CD14-positive monocyte (primary cell): ENCODE measurements around the gene THSD7B. TPM values are rescaled to one million over a fixed set of nuclear protein-coding genes. Genes with fewer than 3 reads are reported as not detected.

Source experiments
- DNase-seq, 3 donors: peaks; one replicate each; pipeline ENCODE4 v3.0.0-alpha.2; 2011 to 2022
- H2AFZ ChIP-seq: 2 replicates; pipeline ENCODE4 v1.6.0; 2012; ENCODE audit warnings: mild to moderate bottlenecking, low read depth, low read length, inconsistent platforms; ENCODE audit not compliant: insufficient read depth, poor library complexity, severe bottlenecking
- H3K27ac ChIP-seq, 2 donors: 1 replicate in 1 of 2; 2 replicates in 1 of 2; pipeline ENCODE4 v1.5.1; 2012 to 2013; ENCODE audit warnings: low read length in 2 of 2, control low read depth in 1 of 2, inconsistent platforms in 1 of 2, low read depth in 1 of 2, mild to moderate bottlenecking in 1 of 2
- H3K27me3 ChIP-seq, 2 donors: one replicate each; pipeline versions ENCODE4 v1.6.0 to v1.6.1; 2011 to 2013; ENCODE audit warnings: low read length in 2 of 2; ENCODE audit not compliant: control insufficient read depth in 2 of 2, insufficient read depth in 2 of 2
- H3K36me3 ChIP-seq, 2 donors: replicated peaks in 1 of 2; 1 replicate in 1 of 2; 2 replicates in 1 of 2; pipeline versions ENCODE4 v1.5.1 to v1.6.1; 2012 to 2013; ENCODE audit warnings: low read length in 2 of 2, control low read depth in 1 of 2, inconsistent platforms in 1 of 2, mild to moderate bottlenecking in 1 of 2; ENCODE audit not compliant: insufficient read depth in 2 of 2, control insufficient read depth in 1 of 2
- H3K4me1 ChIP-seq, 2 donors: 1 replicate in 1 of 2; 2 replicates in 1 of 2; pipeline versions ENCODE4 v1.5.1 to v1.6.1; 2012 to 2013; ENCODE audit warnings: low read length in 2 of 2, control low read depth in 1 of 2, inconsistent platforms in 1 of 2, mild to moderate bottlenecking in 1 of 2, moderate library complexity in 1 of 2; ENCODE audit not compliant: insufficient read depth in 2 of 2, control insufficient read depth in 1 of 2
- H3K4me2 ChIP-seq: replicated peaks from 2 replicates; pipeline ENCODE3; 2012; ENCODE audit warnings: low read length, moderate library complexity, mild to moderate bottlenecking; ENCODE audit not compliant: poor library complexity, severe bottlenecking; ENCODE audit errors: extremely low read depth
- H3K4me3 ChIP-seq, 3 experiments: fragments of 200-600 bp in 1 of 3; sonication (generic) in 1 of 3; replicated peaks in 1 of 3; 1 replicate in 2 of 3; 2 replicates in 1 of 3; pipeline ENCODE4 v1.5.1; 2011 to 2013; ENCODE audit warnings: low read length in 3 of 3, mild to moderate bottlenecking in 3 of 3, control low read depth in 2 of 3, low read depth in 2 of 3, inconsistent platforms in 1 of 3, moderate library complexity in 1 of 3
- H3K79me2 ChIP-seq: 2 replicates; pipeline ENCODE4 v1.6.0; 2012; ENCODE audit warnings: mild to moderate bottlenecking, control low read depth, inconsistent platforms, low read length, moderate library complexity; ENCODE audit not compliant: insufficient read depth
- H3K9ac ChIP-seq: 2 replicates; pipeline ENCODE4 v1.6.0; 2017; ENCODE audit warnings: low read length, mild to moderate bottlenecking; ENCODE audit not compliant: insufficient read depth, poor library complexity, severe bottlenecking
- H3K9me3 ChIP-seq, 2 donors: replicated peaks in 1 of 2; 1 replicate in 1 of 2; 2 replicates in 1 of 2; pipeline versions ENCODE4 v1.5.1 to v1.6.1; 2012 to 2013; ENCODE audit warnings: low read length in 2 of 2, control low read depth in 1 of 2; ENCODE audit not compliant: control insufficient read depth in 1 of 2, insufficient read depth in 1 of 2
- H4K20me1 ChIP-seq: 2 replicates; pipeline ENCODE4 v1.6.0; 2012; ENCODE audit warnings: mild to moderate bottlenecking, low read length, control low read depth, moderate library complexity; ENCODE audit not compliant: insufficient read depth
- H3K27ac Mint-ChIP-seq, 7 donors: one replicate each; pipeline ENCODE4 v1.8.0; 2020; ENCODE audit warnings: mild to moderate bottlenecking in 7 of 7, mixed read lengths in 7 of 7, moderate library complexity in 6 of 7, inconsistent platforms in 2 of 7
- H3K27me3 Mint-ChIP-seq, 3 donors: one replicate each; pipeline ENCODE4 v1.8.0; 2021 to 2022; ENCODE audit warnings: low read depth in 3 of 3, mild to moderate bottlenecking in 3 of 3, mixed read lengths in 3 of 3, moderate library complexity in 3 of 3, inconsistent platforms in 1 of 3
- H3K36me3 Mint-ChIP-seq, 2 donors: one replicate each; pipeline ENCODE4 v1.8.0; 2020; ENCODE audit warnings: mixed read lengths in 2 of 2, inconsistent platforms in 1 of 2, mild to moderate bottlenecking in 1 of 2
- H3K4me1 Mint-ChIP-seq: one replicate; pipeline ENCODE4 v1.8.0; 2020; ENCODE audit warnings: mild to moderate bottlenecking, mixed read lengths
- H3K4me3 Mint-ChIP-seq, 2 donors: one replicate each; pipeline ENCODE4 v1.8.0; 2020; ENCODE audit warnings: mild to moderate bottlenecking in 2 of 2, mixed read lengths in 2 of 2, moderate library complexity in 1 of 2
- H3K9me3 Mint-ChIP-seq, 7 donors: one replicate each; pipeline ENCODE4 v1.8.0; 2020 to 2022; ENCODE audit warnings: mixed read lengths in 7 of 7, mild to moderate bottlenecking in 6 of 7, moderate library complexity in 6 of 7, inconsistent platforms in 2 of 7
- WGBS: methylation state at CpG from one replicate; pipeline ENCODE4 v1.1.5; 2013; ENCODE audit warnings: missing lambda C conversion rate; ENCODE audit not compliant: insufficient coverage; 5-methylcytosine and 5-hydroxymethylcytosine counted together
- intact Hi-C, 2 donors: fragments of 100-400 bp; cut with micrococcal nuclease; formaldehyde crosslinking; loops; one replicate each; pipeline versions ENCODE4 v1.15.0 to v1.15.1; 2023
- polyA plus RNA-seq, 3 donors: library from polyadenylated mRNA; depleted of rRNA in 1 of 3; unstranded in 2 of 3; stranded (reverse) in 1 of 3; fragments of 300-500 nt in 2 of 3; fragments of >200 nt in 1 of 3; fragmentation: Illumina TruSeq in 2 of 3; gene quantifications; 1 replicate in 2 of 3; 2 replicates in 1 of 3; pipeline ENCODE4 v1.2.3, GENCODE V29; 2012 to 2021
- TF ChIP-seq, protein P1 (sequence below): fragments of 200-600 bp; IDR thresholded peaks from one replicate; pipeline ENCODE4 v1.8.0; 2022; ENCODE audit warnings: antibody characterized with exemption, mild to moderate bottlenecking

The THSD7B gene
- polyA plus RNA-seq, 3 donors: not detected

DNA sequence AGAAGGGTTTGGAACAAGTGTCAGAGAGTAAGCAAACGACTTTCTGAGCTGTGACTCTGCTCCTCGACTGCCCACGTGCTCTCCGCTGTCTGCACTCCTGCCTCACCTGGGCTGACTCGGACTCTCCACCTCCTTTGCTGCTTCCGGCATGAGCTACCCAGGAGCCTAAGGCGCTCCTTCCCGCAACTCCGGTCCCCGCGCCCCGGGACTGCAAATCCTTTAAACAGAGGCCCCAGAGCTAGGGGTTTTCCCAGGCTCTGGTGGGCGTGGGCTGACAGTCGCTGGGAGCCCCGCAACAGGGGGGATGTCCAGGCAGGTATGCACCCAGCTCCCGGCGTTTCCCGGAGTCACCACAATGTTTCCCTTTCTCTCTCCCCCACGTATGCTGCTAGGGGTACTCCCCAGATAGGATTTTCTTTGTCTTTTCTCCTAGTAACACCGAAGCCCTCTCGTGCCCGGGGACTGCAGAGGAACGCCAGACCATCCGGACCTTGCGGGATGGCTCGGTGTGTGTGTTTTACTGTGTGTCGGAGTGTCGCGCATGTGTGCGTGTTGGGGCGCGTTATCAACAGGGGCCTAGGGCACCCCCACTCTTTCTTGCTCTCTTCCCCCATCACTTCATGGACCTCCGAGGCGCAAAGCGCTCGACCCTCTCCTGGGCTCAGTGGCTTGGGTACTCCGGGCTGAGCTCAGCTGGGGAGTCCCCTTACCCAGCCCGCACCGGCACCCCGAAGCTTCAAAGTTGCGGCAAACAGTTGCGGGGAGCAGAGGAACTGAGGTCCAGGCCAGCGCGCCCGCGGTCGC lies 691 bp upstream of the THSD7B start:
- H3K4me1 ChIP-seq: no peaks in the 10 kb centered on the region
- H3K36me3 ChIP-seq: no peaks in the 10 kb centered on the region
- peaks cover 32 to 54% of the 10 kb centered on the region in 2 donors for H3K27me3 ChIP-seq
- no peaks in the 10 kb centered on the region for H3K4me1 Mint-ChIP-seq
- no peak overlapping the region for H3K27ac ChIP-seq
- H3K9ac ChIP-seq: no peak overlapping the region
- peaks cover 0 to 2% of the 10 kb centered on the region in 2 donors for H3K36me3 Mint-ChIP-seq
- intact Hi-C loops: no loop called here
- peak overlapping the region in 1 of 7 donors; percentile 46 for H3K27ac Mint-ChIP-seq
- no peak overlapping the region for H3K4me2 ChIP-seq
- H3K4me3 ChIP-seq: no peak overlapping the region
- TF ChIP-seq, protein P1, sequence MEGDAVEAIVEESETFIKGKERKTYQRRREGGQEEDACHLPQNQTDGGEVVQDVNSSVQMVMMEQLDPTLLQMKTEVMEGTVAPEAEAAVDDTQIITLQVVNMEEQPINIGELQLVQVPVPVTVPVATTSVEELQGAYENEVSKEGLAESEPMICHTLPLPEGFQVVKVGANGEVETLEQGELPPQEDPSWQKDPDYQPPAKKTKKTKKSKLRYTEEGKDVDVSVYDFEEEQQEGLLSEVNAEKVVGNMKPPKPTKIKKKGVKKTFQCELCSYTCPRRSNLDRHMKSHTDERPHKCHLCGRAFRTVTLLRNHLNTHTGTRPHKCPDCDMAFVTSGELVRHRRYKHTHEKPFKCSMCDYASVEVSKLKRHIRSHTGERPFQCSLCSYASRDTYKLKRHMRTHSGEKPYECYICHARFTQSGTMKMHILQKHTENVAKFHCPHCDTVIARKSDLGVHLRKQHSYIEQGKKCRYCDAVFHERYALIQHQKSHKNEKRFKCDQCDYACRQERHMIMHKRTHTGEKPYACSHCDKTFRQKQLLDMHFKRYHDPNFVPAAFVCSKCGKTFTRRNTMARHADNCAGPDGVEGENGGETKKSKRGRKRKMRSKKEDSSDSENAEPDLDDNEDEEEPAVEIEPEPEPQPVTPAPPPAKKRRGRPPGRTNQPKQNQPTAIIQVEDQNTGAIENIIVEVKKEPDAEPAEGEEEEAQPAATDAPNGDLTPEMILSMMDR: no peak
- H3K4me3 Mint-ChIP-seq: peak overlapping the region in 1 of 2 donors; percentile 82
- H3K9me3 ChIP-seq: peaks cover 0 to 19% of the 10 kb centered on the region in 2 donors
- peaks cover 0 to 19% (median 4%) of the 10 kb centered on the region in 7 donors for H3K9me3 Mint-ChIP-seq
- no peaks in the 10 kb centered on the region for H4K20me1 ChIP-seq
- peaks cover 42 to 61% (median 52%) of the 10 kb centered on the region in 3 donors for H3K27me3 Mint-ChIP-seq
- no peaks in the 10 kb centered on the region for H3K79me2 ChIP-seq
- DNase-seq: no peak
- WGBS: 2% methylated on average over 32 of the region's 47 CpGs
- H2AFZ ChIP-seq: no peak overlapping the region

DNA sequence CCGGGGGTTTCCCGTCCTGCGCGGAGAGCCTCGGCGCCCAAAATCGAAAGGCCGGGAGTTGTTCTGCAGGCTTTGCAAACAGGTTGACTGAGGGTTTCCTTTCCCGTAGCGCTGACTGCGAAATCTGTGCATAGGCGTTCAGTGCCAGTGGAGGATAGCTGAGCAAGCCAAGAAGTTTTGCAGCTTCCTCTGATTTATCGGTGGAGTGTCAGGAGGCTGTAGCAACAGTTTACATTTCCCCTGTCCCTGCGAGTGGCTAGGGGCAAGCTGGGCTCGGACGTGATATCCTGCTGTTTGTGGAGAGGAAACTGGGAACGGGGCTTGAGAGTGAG lies 694 bp downstream of the THSD7B start:
- Histone ChIP-seq H3K36me3 (no peaks in the 10 kb centered on the region), H3K27me3 (peaks cover 32 to 54% of the 10 kb centered on the region in 2 donors), H3K4me2 (no peak overlapping the region), H3K4me3 (no peak overlapping the region), H3K4me1 (no peaks in the 10 kb centered on the region), H2AFZ (no peak overlapping the region), H3K27ac (no peak overlapping the region), H3K9me3 (peaks cover 0 to 19% of the 10 kb centered on the region in 2 donors), H3K9ac (no peak overlapping the region), H3K79me2 (no peaks in the 10 kb centered on the region), H4K20me1 (no peaks in the 10 kb centered on the region)
- Mint-ChIP-seq H3K27me3 (peaks cover 44 to 61% (median 52%) of the 10 kb centered on the region in 3 donors), H3K27ac (no peak overlapping the region), H3K4me3 (peak overlapping the region in 1 of 2 donors; percentile 75), H3K9me3 (peaks cover 0 to 16% (median 4%) of the 10 kb centered on the region in 7 donors), H3K36me3 (peaks cover 0 to 2% of the 10 kb centered on the region in 2 donors), H3K4me1 (no peaks in the 10 kb centered on the region)
- 2% methylated on average over 13 of the region's 17 CpGs for WGBS
- no peak for DNase-seq
- TF ChIP-seq, protein P1: no peak
- intact Hi-C loops: no loop called here
